ENCODE measurements around the gene GLIS2. TPM values are rescaled to one million over a fixed set of nuclear protein-coding genes. Genes with fewer than 3 reads are reported as not detected.
A peak's percentile ranks its signal among the peaks of the same experiment; 100 is the strongest.

GLIS2 gene
- total and polyA plus RNA-seq, 2 of the 4 experiments (the other 2 are of a cell fraction): 0.36 to 8.4 TPM

GRCh38 chr16:4381935-4382794, 66.3 kb downstream of the GLIS2 start:
- no peak overlapping the region for H2BK120ac ChIP-seq (ENCODE audit: low read depth, low read length)
- H2BK15ac ChIP-seq (ENCODE audit: low read depth, low read length): no peak overlapping the region
- peaks cover 98% of the 10 kb centered on the region for H4K20me1 ChIP-seq (ENCODE audit: insufficient read depth, low read length)
- CTCF ChIA-PET: no interaction called here
- no peak overlapping the region for H3K23ac ChIP-seq (ENCODE audit: low read depth, low read length)
- H2BK20ac ChIP-seq (ENCODE audit: low read depth, low read length): no peak overlapping the region
- no peak overlapping the region for H3K27ac ChIP-seq (ENCODE audit: insufficient read depth, low read length)
- H3K4ac ChIP-seq (ENCODE audit: low read depth, low read length): no peak overlapping the region
- no peak overlapping the region for H3K4me2 ChIP-seq (ENCODE audit: low read depth, low read length)
- H3K27me3 ChIP-seq (ENCODE audit: control insufficient read depth, insufficient read depth, low read length): no peaks in the 10 kb centered on the region
- peak overlapping the region; percentile 5 for H2AFZ ChIP-seq (replicated peaks; ENCODE audit: low read length, poor library complexity)
- in situ Hi-C loops (cut with MboI; ENCODE audit: low sequenced_read_pairs) (no loop called here), intact Hi-C loops (cut with micrococcal nuclease) (no loop called here), dilution Hi-C loops (cut with HindIII; ENCODE audit: low sequenced_read_pairs, unreplicated experiment) (no loop called here)
- no TSS peak for BruUV-seq (replicated peaks)
- H4K8ac ChIP-seq (ENCODE audit: low read depth in 2 of 2, low read length in 2 of 2): no peak overlapping the region
- H3K36me3 ChIP-seq (ENCODE audit: control insufficient read depth, insufficient read depth, low read length): peaks cover 55% of the 10 kb centered on the region
- H2AK9ac ChIP-seq (replicated peaks; ENCODE audit: low read depth, low read length, poor library complexity): no peak overlapping the region
- POLR2A ChIA-PET (ENCODE audit: unreplicated experiment): no interaction called here
- H4K5ac ChIP-seq (ENCODE audit: low read depth, low read length): no peak overlapping the region
- H3K4me3 ChIP-seq (ENCODE audit: insufficient read depth, low read depth, low read length): no peak overlapping the region
- peaks cover 0 to 91% of the 10 kb centered on the region in 2 experiments; a peak in 3 of 4 replicates for H3K79me1 ChIP-seq (ENCODE audit: low read depth in 1 of 2, low read length in 2 of 2)
- no peak for ATAC-seq (ENCODE audit: low read depth)
- H2AK5ac ChIP-seq (ENCODE audit: low read depth, low read length): no peak overlapping the region
- H3K14ac ChIP-seq (replicated peaks; ENCODE audit: low read depth, low read length): no peak overlapping the region
- 87% methylated on average over 28 of the region's 55 CpGs; no CpG with 5 or more reads in 1 of the 2 experiments for WGBS, 2 experiments (ENCODE audit: extremely low coverage in 2 of 2, insufficient read length in 1 of 2)
- no peak for TF ChIP-seq MAZ (IDR thresholded peaks at IDR 0.05; ENCODE audit: borderline replicate concordance, low read depth, low read length)
- no peak for TF ChIP-seq CTCF (conservative IDR thresholded peaks at IDR 0.05; ENCODE audit: low read depth, low read length)
- no peak for TF ChIP-seq CEBPB (IDR thresholded peaks at IDR 0.05; ENCODE audit: low read depth, low read length)
- TF ChIP-seq POLR2A (IDR thresholded peaks at IDR 0.05; ENCODE audit: low read depth, low read length): no peak
- no peak for TF ChIP-seq RAD21 (IDR thresholded peaks at IDR 0.05; ENCODE audit: low read length)
- TF ChIP-seq ELK1 (IDR thresholded peaks at IDR 0.05; ENCODE audit: borderline replicate concordance, low read depth, low read length): no peak
- no peak for TF ChIP-seq FOS (IDR thresholded peaks at IDR 0.05; ENCODE audit: low read depth, low read length)
- TF ChIP-seq BHLHE40 (IDR thresholded peaks at IDR 0.05; ENCODE audit: low read depth, low read length): no peak
- TF ChIP-seq SMC3 (IDR thresholded peaks at IDR 0.05; ENCODE audit: low read depth, low read length): no peak
- no peak for TF ChIP-seq MXI1 (IDR thresholded peaks at IDR 0.05; ENCODE audit: borderline replicate concordance, low read depth, low read length)
- TF ChIP-seq RFX5 (IDR thresholded peaks at IDR 0.05; ENCODE audit: low read depth, low read length): no peak
- no peak for TF ChIP-seq RCOR1 (IDR thresholded peaks at IDR 0.05; ENCODE audit: insufficient replicate concordance, low read length)
- H3K56ac ChIP-seq (ENCODE audit: extremely low read depth, insufficient read depth, low read length): no peak overlapping the region
- no peak overlapping the region for H3K9ac ChIP-seq (ENCODE audit: low read depth, low read length)
- H3K18ac ChIP-seq (ENCODE audit: low read depth, low read length): no peak overlapping the region
- DNase-seq: no peak
- peaks cover 11% of the 10 kb centered on the region for H3K9me1 ChIP-seq (ENCODE audit: insufficient read depth, low read length)
- H3K4me1 ChIP-seq (ENCODE audit: control insufficient read depth, insufficient read depth, low read length): peaks cover 30% of the 10 kb centered on the region
- H2BK5ac ChIP-seq (ENCODE audit: low read depth, low read length, poor library complexity, severe bottlenecking): no peak overlapping the region
- no peaks in the 10 kb centered on the region for H3K9me3 ChIP-seq (ENCODE audit: control insufficient read depth, insufficient read depth, low read length)
- no peak overlapping the region for H4K91ac ChIP-seq (ENCODE audit: insufficient read depth, low read depth, low read length)

Data from IMR-90 (cell line).